H1 (cell line): ENCODE results near the gene KRT81. TPM values are rescaled to one million over a fixed set of nuclear protein-coding genes. Genes with fewer than 3 reads are reported as not detected.

Source experiments
- CTCF ChIA-PET: fragments of 300-600 bp; sonication (Branson Sonifier 250); formaldehyde crosslinking; loops from one replicate; lab custom pipeline; 2021; ENCODE audit not compliant: partially characterized antibody; lab: Charles Lee
- POLR2A ChIA-PET: fragments of 300-600 bp; sonication (Branson Sonifier 250); formaldehyde crosslinking; loops from one replicate; lab custom pipeline; 2021; ENCODE audit warnings: inconsistent platforms; ENCODE audit not compliant: partially characterized antibody; lab: Charles Lee
- DNase-seq, 2 experiments: peaks; one replicate each; pipeline versions ENCODE4 v3.0.0 to v3.0.0-alpha.2; 2010 to 2022; ENCODE audit warnings: low spot score in 2 of 2, low read depth in 1 of 2, mixed read lengths in 1 of 2
- FAIRE-seq: peaks from 2 replicates; lab custom pipeline; 2011; peaks lifted over from hg19 to GRCh38; lab: Jason Lieb, UNC
- H2AFZ ChIP-seq: 2 replicates; pipeline ENCODE4 v1.8.1; 2012; ENCODE audit warnings: low read length, inconsistent platforms
- H2AK5ac ChIP-seq: 2 replicates; pipeline ENCODE4 v1.6.1; 2013; ENCODE audit warnings: low read depth, low read length
- H2BK120ac ChIP-seq: replicated peaks from 2 replicates; pipeline ENCODE3; 2013; ENCODE audit warnings: low read depth, low read length, inconsistent platforms
- H2BK12ac ChIP-seq: 2 replicates; pipeline ENCODE4 v1.6.1; 2013; ENCODE audit warnings: low read depth, low read length
- H2BK15ac ChIP-seq: 2 replicates; pipeline ENCODE4 v1.6.1; 2013; ENCODE audit warnings: low read length
- H2BK20ac ChIP-seq: 2 replicates; pipeline ENCODE4 v1.6.1; 2013; ENCODE audit warnings: low read length
- H2BK5ac ChIP-seq: 2 replicates; pipeline ENCODE4 v1.6.1; 2013; ENCODE audit warnings: low read depth, low read length
- H3K14ac ChIP-seq: 2 replicates; pipeline ENCODE4 v1.6.1; 2013; ENCODE audit warnings: inconsistent platforms; ENCODE audit not compliant: insufficient read length
- H3K18ac ChIP-seq: 2 replicates; pipeline ENCODE4 v1.6.1; 2013; ENCODE audit warnings: low read length; ENCODE audit errors: extremely low read depth
- H3K23ac ChIP-seq: 2 replicates; pipeline ENCODE4 v1.6.1; 2013; ENCODE audit warnings: inconsistent platforms; ENCODE audit not compliant: insufficient read length
- H3K23me2 ChIP-seq: 2 replicates; pipeline ENCODE4 v1.6.1; 2013; ENCODE audit warnings: low read depth, low read length
- H3K27ac ChIP-seq: 2 replicates; pipeline ENCODE4 v1.6.1; 2011; ENCODE audit warnings: low read depth, low read length, inconsistent platforms
- H3K27me3 ChIP-seq, 4 experiments: replicated peaks in 1 of 4; 1 replicate in 1 of 4; 2 replicates in 3 of 4; pipeline versions ENCODE4 v1.6.1 to v1.8.1; 2011 to 2013; ENCODE audit warnings: low read length in 3 of 4, mild to moderate bottlenecking in 3 of 4, inconsistent platforms in 2 of 4, mixed read lengths in 2 of 4, moderate library complexity in 1 of 4; ENCODE audit not compliant: control insufficient read depth in 3 of 4, insufficient read depth in 3 of 4; ENCODE audit errors: extremely low read depth in 1 of 4
- H3K36me3 ChIP-seq, 4 experiments: 2 replicates each; pipeline versions ENCODE4 v1.6.1 to v1.8.1; 2011 to 2013; ENCODE audit warnings: mild to moderate bottlenecking in 4 of 4, low read length in 3 of 4, moderate library complexity in 2 of 4, control low read depth in 1 of 4, inconsistent platforms in 1 of 4; ENCODE audit not compliant: insufficient read depth in 4 of 4, control insufficient read depth in 2 of 4
- H3K4ac ChIP-seq: replicated peaks from 2 replicates; pipeline ENCODE3; 2013; ENCODE audit warnings: low read length, low read depth, mixed read lengths, inconsistent platforms; ENCODE audit not compliant: insufficient read length
- H3K4me1 ChIP-seq, 4 experiments: replicated peaks in 1 of 4; 1 replicate in 1 of 4; 2 replicates in 3 of 4; pipeline versions ENCODE4 v1.6.1 to v1.8.1; 2011 to 2013; ENCODE audit warnings: low read length in 3 of 4, inconsistent platforms in 2 of 4, mixed read lengths in 1 of 4; ENCODE audit not compliant: insufficient read depth in 4 of 4, control insufficient read depth in 3 of 4
- H3K4me2 ChIP-seq, 2 experiments: 2 replicates each; pipeline versions ENCODE4 v1.6.1 to v1.8.1; 2011 to 2013; ENCODE audit warnings: low read depth in 2 of 2, low read length in 2 of 2, control low read depth in 1 of 2, inconsistent platforms in 1 of 2, mild to moderate bottlenecking in 1 of 2; ENCODE audit not compliant: insufficient read depth in 1 of 2
- H3K4me3 ChIP-seq, 4 experiments: fragments of 200-600, 300-600 bp in 1 of 4; sonication (generic), shearing (Covaris generic), sonication (Bioruptor Twin) in 1 of 4; 2 replicates each; pipeline versions ENCODE4 v1.5.1 to v1.8.1; 2011 to 2016; ENCODE audit warnings: low read length in 4 of 4, low read depth in 3 of 4, control low read depth in 2 of 4, inconsistent platforms in 2 of 4, mild to moderate bottlenecking in 2 of 4, mixed read lengths in 1 of 4, moderate library complexity in 1 of 4; ENCODE audit not compliant: insufficient read depth in 2 of 4; ENCODE audit errors: extremely low read depth in 1 of 4
- H3K56ac ChIP-seq: replicated peaks from 2 replicates; pipeline ENCODE3; 2013; ENCODE audit warnings: low read depth, mild to moderate bottlenecking, mixed read lengths, low read length, inconsistent platforms; ENCODE audit not compliant: insufficient read length
- H3K79me1 ChIP-seq: 2 replicates; pipeline ENCODE4 v1.6.1; 2013; ENCODE audit warnings: low read depth, low read length, control low read depth
- H3K79me2 ChIP-seq, 2 experiments: 2 replicates each; pipeline versions ENCODE4 v1.6.1 to v1.8.1; 2012 to 2013; ENCODE audit warnings: low read length in 2 of 2, mild to moderate bottlenecking in 2 of 2, inconsistent platforms in 1 of 2; ENCODE audit not compliant: insufficient read depth in 2 of 2, control insufficient read depth in 1 of 2
- H3K9ac ChIP-seq, 4 experiments: replicated peaks in 1 of 4; 1 replicate in 1 of 4; 2 replicates in 3 of 4; pipeline versions ENCODE4 v1.6.1 to v1.8.1; 2011 to 2013; ENCODE audit warnings: low read depth in 3 of 4, low read length in 3 of 4, control low read depth in 2 of 4, mild to moderate bottlenecking in 2 of 4, moderate library complexity in 2 of 4, inconsistent platforms in 1 of 4; ENCODE audit errors: extremely low read depth in 1 of 4
- H3K9me3 ChIP-seq, 2 experiments: 2 replicates each; pipeline versions ENCODE4 v1.6.1 to v1.8.1; 2012 to 2013; ENCODE audit warnings: mild to moderate bottlenecking in 2 of 2, moderate library complexity in 2 of 2, control low read depth in 1 of 2, inconsistent platforms in 1 of 2, low read depth in 1 of 2, low read length in 1 of 2, mixed read lengths in 1 of 2; ENCODE audit not compliant: insufficient read depth in 2 of 2
- H4K20me1 ChIP-seq, 2 experiments: replicated peaks in 1 of 2; 2 replicates each; pipeline versions ENCODE3 to v1.8.1; 2011 to 2013; ENCODE audit warnings: inconsistent platforms in 2 of 2, low read length in 2 of 2, mild to moderate bottlenecking in 1 of 2; ENCODE audit not compliant: insufficient read depth in 2 of 2, control insufficient read depth in 1 of 2
- H4K5ac ChIP-seq: 2 replicates; pipeline ENCODE4 v1.6.1; 2013; ENCODE audit warnings: low read length, low read depth, mixed read lengths, inconsistent platforms; ENCODE audit not compliant: insufficient read length
- H4K8ac ChIP-seq: 2 replicates; pipeline ENCODE4 v1.8.0; 2013; ENCODE audit warnings: mild to moderate bottlenecking, moderate library complexity, low read length, inconsistent platforms; ENCODE audit not compliant: insufficient read depth; ENCODE audit errors: extremely low read depth
- H4K91ac ChIP-seq: replicated peaks from 2 replicates; pipeline ENCODE3; 2013; ENCODE audit warnings: low read length, mixed read lengths, inconsistent platforms; ENCODE audit not compliant: insufficient read length
- ASH2L ChIP-seq: fragments of 200-600, 300-600 bp; sonication (generic); IDR thresholded peaks from one replicate; pipeline ENCODE4 v1.7.1; 2017; ENCODE audit warnings: low read length
- CTBP2 ChIP-seq: IDR thresholded peaks from 2 replicates; pipeline ENCODE4 v1.7.0; 2011; ENCODE audit warnings: borderline replicate concordance, mild to moderate bottlenecking, moderate library complexity, mixed read lengths, low read length; ENCODE audit not compliant: insufficient read depth, insufficient read length
- EZH2 ChIP-seq: fragments of 200-600 bp; sonication (generic); IDR thresholded peaks from 2 replicates; pipeline ENCODE4 v1.7.1; 2012; ENCODE audit warnings: low read depth, mild to moderate bottlenecking, moderate library complexity, low read length, inconsistent platforms; ENCODE audit not compliant: severe bottlenecking
- GABPA ChIP-seq: IDR thresholded peaks from 2 replicates; pipeline ENCODE4 v1.6.1; 2011; ENCODE audit warnings: mild to moderate bottlenecking, low read length, moderate library complexity, borderline replicate concordance; ENCODE audit not compliant: insufficient read depth
- HDAC6 ChIP-seq: IDR thresholded peaks from one replicate; pipeline ENCODE4 v1.7.1; 2012; ENCODE audit warnings: low read depth, mild to moderate bottlenecking, inconsistent platforms, low read length, moderate library complexity
- NANOG ChIP-seq: IDR thresholded peaks from 2 replicates; pipeline ENCODE4 v1.6.1; 2011; ENCODE audit warnings: low read length, low read depth, mild to moderate bottlenecking, inconsistent platforms; ENCODE audit not compliant: insufficient read depth, poor library complexity, severe bottlenecking
- POU5F1 ChIP-seq: IDR thresholded peaks from 2 replicates; pipeline ENCODE4 v1.6.1; 2011; ENCODE audit warnings: low read depth, mild to moderate bottlenecking, low read length, moderate library complexity
- RXRA ChIP-seq: IDR thresholded peaks from 2 replicates; pipeline ENCODE4 v1.6.1; 2011; ENCODE audit warnings: low read depth, mild to moderate bottlenecking, low read length, moderate library complexity; ENCODE audit not compliant: insufficient read depth
- SP4 ChIP-seq: IDR thresholded peaks from 2 replicates; pipeline ENCODE4 v1.6.1; 2012; ENCODE audit warnings: low read length, inconsistent platforms
- WGBS, 2 experiments: shearing (Covaris generic) in 1 of 2; methylation state at CpG; one replicate each; pipeline versions ENCODE4 v1.1.6 to v1.1.7; 2013 to 2015; ENCODE audit warnings: low lambda C conversion rate in 2 of 2, mixed read lengths in 2 of 2, inconsistent platforms in 1 of 2, low coverage in 1 of 2, missing lambda C conversion rate in 1 of 2; ENCODE audit not compliant: insufficient replicate concordance in 2 of 2, insufficient coverage in 1 of 2, insufficient read length in 1 of 2; ENCODE audit errors: extremely low coverage in 1 of 2, missing lambda C conversion rate in 1 of 2; 5-methylcytosine and 5-hydroxymethylcytosine counted together
- polyA plus RNA-seq, 7 experiments: library from polyadenylated mRNA; depleted of rRNA in 3 of 7; stranded (reverse) in 5 of 7; unstranded in 2 of 7; fragments of >200 nt in 5 of 7; fragments of 200-250 nt in 2 of 7; gene quantifications; 1 replicate in 5 of 7; 2 replicates in 1 of 7; 4 replicates in 1 of 7; pipeline versions ENCODE4 v1.2.1 to v1.2.3, GENCODE V29; 2011 to 2013; ENCODE audit warnings: missing spikeins in 2 of 7, mixed read lengths in 2 of 7
- total RNA-seq: library from RNA; stranded (reverse); fragmentation: NEBNext Ultra II Directional; extraction: Animal tissue kit (Norgen Biotek cat#: 25700); gene quantifications from 2 replicates; pipeline ENCODE4 v1.2.1, GENCODE V29; 2021
- TF ChIP-seq, protein P1 (sequence below): IDR thresholded peaks from 2 replicates; pipeline ENCODE4 v1.6.1; 2012; ENCODE audit warnings: inconsistent platforms
- TF ChIP-seq, protein P2 (sequence below): IDR thresholded peaks from 2 replicates; pipeline ENCODE4 v1.6.1; 2012; ENCODE audit warnings: inconsistent platforms

The KRT81 gene
- total and polyA plus RNA-seq, 2 of the 8 experiments (the other 6 are each of a cell fraction or from before 2014, with no cell fraction given), result not detected

DNA sequence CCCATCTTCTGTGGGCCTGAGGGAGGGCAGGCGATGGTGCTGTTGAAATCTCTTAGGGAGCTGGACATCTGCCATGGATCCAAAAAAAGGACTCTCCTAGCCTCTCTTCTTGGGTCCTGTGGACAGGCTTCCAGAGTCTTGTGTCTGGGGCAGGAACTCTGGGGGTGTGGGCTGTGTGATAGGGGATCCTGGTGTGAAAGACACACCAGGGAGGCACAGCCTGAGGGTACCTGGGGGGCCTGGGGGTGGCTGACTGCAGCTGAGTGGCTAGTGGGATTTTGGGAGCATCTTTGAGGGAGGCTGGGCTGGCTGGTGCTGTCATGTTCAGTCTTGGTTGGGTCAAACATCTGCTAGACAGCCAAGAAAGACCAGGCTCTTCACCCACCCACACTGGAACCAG, 31.7 kb upstream of the KRT81 start:
- no peak overlapping the region for H3K23ac ChIP-seq
- H4K8ac ChIP-seq, result no peak overlapping the region
- no peaks in the 10 kb centered on the region for H3K9me3 ChIP-seq
- ChIA-PET CTCF (interaction anchor here (1.5 to 19.8 kb wide), 4 partner anchors 12 to 110 kb away, joined by 3 to 353 read pairs (median 5); no protein-coding TSS in a partner anchor), POLR2A (interaction anchor here (1.0 kb wide), 1 partner anchor 44 kb away, joined by 3 read pairs; no protein-coding TSS in a partner anchor)
- H3K56ac ChIP-seq, result no peak overlapping the region
- H3K79me2 ChIP-seq, result no peaks in the 10 kb centered on the region
- H2BK5ac ChIP-seq, result no peak overlapping the region
- H3K27ac ChIP-seq, result no peak overlapping the region
- H2BK12ac ChIP-seq, result no peak overlapping the region
- no peaks in the 10 kb centered on the region for H3K79me1 ChIP-seq
- no peak overlapping the region for H2BK15ac ChIP-seq
- no peak overlapping the region for H3K4me2 ChIP-seq
- FAIRE-seq (no peak), DNase-seq (no peak)
- no peak overlapping the region for H2AFZ ChIP-seq
- H2BK120ac ChIP-seq, result no peak overlapping the region
- no peaks in the 10 kb centered on the region for H4K20me1 ChIP-seq
- no peaks in the 10 kb centered on the region for H3K23me2 ChIP-seq
- H3K9ac ChIP-seq, result no peak overlapping the region
- no peak overlapping the region for H3K4me3 ChIP-seq
- H3K14ac ChIP-seq, result no peak overlapping the region
- H3K4me1 ChIP-seq, result no peaks in the 10 kb centered on the region
- H3K18ac ChIP-seq, result no peak overlapping the region
- no peak overlapping the region for H4K5ac ChIP-seq
- H4K91ac ChIP-seq, result no peak overlapping the region
- H2BK20ac ChIP-seq, result no peak overlapping the region
- H3K36me3 ChIP-seq, result no peaks in the 10 kb centered on the region
- H3K4ac ChIP-seq, result no peak overlapping the region
- WGBS, 2 experiments, result 88% methylated on average over 1 of the region's 1 CpG; no CpG with 5 or more reads in 1 of the 2 experiments
- no peaks in the 10 kb centered on the region for H3K27me3 ChIP-seq
- no peak overlapping the region for H2AK5ac ChIP-seq
- TF ChIP-seq CTBP2 (no peak), NANOG (no peak), GABPA (no peak), RXRA (no peak), EZH2 (no peak), HDAC6 (no peak), SP4 (no peak), POU5F1 (no peak), ASH2L (no peak)
- TF ChIP-seq, protein P1, sequence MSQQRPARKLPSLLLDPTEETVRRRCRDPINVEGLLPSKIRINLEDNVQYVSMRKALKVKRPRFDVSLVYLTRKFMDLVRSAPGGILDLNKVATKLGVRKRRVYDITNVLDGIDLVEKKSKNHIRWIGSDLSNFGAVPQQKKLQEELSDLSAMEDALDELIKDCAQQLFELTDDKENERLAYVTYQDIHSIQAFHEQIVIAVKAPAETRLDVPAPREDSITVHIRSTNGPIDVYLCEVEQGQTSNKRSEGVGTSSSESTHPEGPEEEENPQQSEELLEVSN, result no peak
- TF ChIP-seq, protein P2, sequence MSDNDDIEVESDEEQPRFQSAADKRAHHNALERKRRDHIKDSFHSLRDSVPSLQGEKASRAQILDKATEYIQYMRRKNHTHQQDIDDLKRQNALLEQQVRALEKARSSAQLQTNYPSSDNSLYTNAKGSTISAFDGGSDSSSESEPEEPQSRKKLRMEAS, result no peak
